SK-N-SH treated with all-trans-retinoic acid at 6 μM for 48 hours (cell line): ENCODE results near the gene GBE1.

Source experiments
- ATAC-seq: fragments of 200-7000 bp; cut with Tn5 transposase; 3 replicates; pipeline ENCODE4 v1.9.1; 2020; ENCODE audit warnings: mild to moderate bottlenecking, moderate library complexity
- ARNTL ChIP-seq: fragments of 450-650 bp; formaldehyde crosslinking; IDR thresholded peaks from 2 replicates; pipeline ENCODE4 v1.5.0; 2020; ENCODE audit warnings: low read depth, mild to moderate bottlenecking, moderate library complexity, borderline replicate concordance
- CREB5 ChIP-seq: fragments of 250-450 bp; sonication (Bioruptor Pico); IDR thresholded peaks from 2 replicates; pipeline ENCODE4 v1.5.1; 2020; ENCODE audit warnings: low read depth, mild to moderate bottlenecking, moderate library complexity
- CSDC2 ChIP-seq: fragments of 250-450 bp; sonication (Bioruptor Pico); IDR thresholded peaks from 2 replicates; pipeline ENCODE4 v1.5.0; 2020; ENCODE audit warnings: mild to moderate bottlenecking, moderate library complexity
- CSRNP3 ChIP-seq: fragments of 250-450 bp; sonication (Bioruptor Pico); IDR thresholded peaks from 2 replicates; pipeline ENCODE4 v1.5.1; 2021; ENCODE audit warnings: mild to moderate bottlenecking, moderate library complexity
- ESRRG ChIP-seq: fragments of 250-450 bp; sonication (Bioruptor Pico); IDR thresholded peaks from 2 replicates; pipeline ENCODE4 v1.6.1; 2021; ENCODE audit warnings: mild to moderate bottlenecking
- ISL1 ChIP-seq: fragments of 250-450 bp; sonication (Bioruptor Pico); IDR thresholded peaks from 2 replicates; pipeline ENCODE4 v2.1.2; 2022; ENCODE audit warnings: mild to moderate bottlenecking, moderate library complexity
- PATZ1 ChIP-seq: fragments of 250-450 bp; sonication (Bioruptor Pico); IDR thresholded peaks from 2 replicates; pipeline ENCODE4 v1.8.0; 2020; ENCODE audit warnings: mild to moderate bottlenecking, moderate library complexity, borderline replicate concordance
- PPARA ChIP-seq: fragments of 250-450 bp; sonication (Bioruptor Pico); IDR thresholded peaks from 2 replicates; pipeline ENCODE4 v1.5.0; 2020; ENCODE audit warnings: mild to moderate bottlenecking, borderline replicate concordance
- RARB ChIP-seq: fragments of 250-450 bp; sonication (Bioruptor Pico); IDR thresholded peaks from 2 replicates; pipeline ENCODE4 v1.8.0; 2021; ENCODE audit warnings: mild to moderate bottlenecking, moderate library complexity
- SNAI2 ChIP-seq: fragments of 250-450 bp; sonication (Bioruptor Pico); IDR thresholded peaks from 2 replicates; pipeline ENCODE4 v1.5.0; 2020; ENCODE audit warnings: mild to moderate bottlenecking, moderate library complexity
- TCF4 ChIP-seq: fragments of 250-450 bp; sonication (Bioruptor Pico); IDR thresholded peaks from 2 replicates; pipeline ENCODE4 v1.8.0; 2021; ENCODE audit warnings: mild to moderate bottlenecking, moderate library complexity, borderline replicate concordance
- TOX ChIP-seq: fragments of 250-450 bp; sonication (Bioruptor Pico); IDR thresholded peaks from 2 replicates; pipeline ENCODE4 v1.8.0; 2021; ENCODE audit warnings: mild to moderate bottlenecking, moderate library complexity, borderline replicate concordance
- TSHZ2 ChIP-seq: fragments of 250-450 bp; sonication (Bioruptor Pico); IDR thresholded peaks from 2 replicates; pipeline ENCODE4 v1.5.0; 2020; ENCODE audit warnings: mild to moderate bottlenecking, moderate library complexity
- ZC3H10 ChIP-seq: fragments of 250-450 bp; sonication (Bioruptor Pico); IDR thresholded peaks from 2 replicates; pipeline ENCODE4 v1.5.1; 2021; ENCODE audit warnings: mild to moderate bottlenecking, moderate library complexity
- ZFP3 ChIP-seq: fragments of 250-450 bp; sonication (Bioruptor Pico); IDR thresholded peaks from 2 replicates; pipeline ENCODE4 v1.5.0; 2020; ENCODE audit warnings: mild to moderate bottlenecking, moderate library complexity
- ZNF565 ChIP-seq: fragments of 450-650 bp; formaldehyde crosslinking; conservative IDR thresholded peaks from 2 replicates; pipeline ENCODE4 v1.5.0; 2020; ENCODE audit warnings: low read depth, mild to moderate bottlenecking, moderate library complexity
- ZNF8 ChIP-seq: fragments of 450-650 bp; formaldehyde crosslinking; IDR thresholded peaks from 2 replicates; pipeline ENCODE4 v1.5.0; 2020; ENCODE audit warnings: mild to moderate bottlenecking, moderate library complexity
- TF ChIP-seq, protein P1 (sequence below): fragments of 250-450 bp; sonication (Bioruptor Pico); IDR thresholded peaks from 2 replicates; pipeline ENCODE4 v1.8.0; 2021; ENCODE audit warnings: low read depth, mild to moderate bottlenecking, moderate library complexity, borderline replicate concordance

Gene GBE1

GRCh38 chr3:81530180-81530939 lies 231.1 kb downstream of the GBE1 start:
- no peak for ATAC-seq
- TF ChIP-seq RARB (CRISPR knock-in tag) (no peak), ARNTL (CRISPR knock-in tag) (no peak), CSRNP3 (no peak), ZFP3 (CRISPR knock-in tag) (no peak), PPARA (no peak), ZNF565 (CRISPR knock-in tag) (no peak), CSDC2 (CRISPR knock-in tag) (no peak), ZC3H10 (no peak), TSHZ2 (CRISPR knock-in tag) (no peak), ISL1 (CRISPR knock-in tag) (no peak), SNAI2 (CRISPR knock-in tag) (no peak), CREB5 (CRISPR knock-in tag) (no peak), PATZ1 (CRISPR knock-in tag) (no peak)
- TF ChIP-seq, protein P1, sequence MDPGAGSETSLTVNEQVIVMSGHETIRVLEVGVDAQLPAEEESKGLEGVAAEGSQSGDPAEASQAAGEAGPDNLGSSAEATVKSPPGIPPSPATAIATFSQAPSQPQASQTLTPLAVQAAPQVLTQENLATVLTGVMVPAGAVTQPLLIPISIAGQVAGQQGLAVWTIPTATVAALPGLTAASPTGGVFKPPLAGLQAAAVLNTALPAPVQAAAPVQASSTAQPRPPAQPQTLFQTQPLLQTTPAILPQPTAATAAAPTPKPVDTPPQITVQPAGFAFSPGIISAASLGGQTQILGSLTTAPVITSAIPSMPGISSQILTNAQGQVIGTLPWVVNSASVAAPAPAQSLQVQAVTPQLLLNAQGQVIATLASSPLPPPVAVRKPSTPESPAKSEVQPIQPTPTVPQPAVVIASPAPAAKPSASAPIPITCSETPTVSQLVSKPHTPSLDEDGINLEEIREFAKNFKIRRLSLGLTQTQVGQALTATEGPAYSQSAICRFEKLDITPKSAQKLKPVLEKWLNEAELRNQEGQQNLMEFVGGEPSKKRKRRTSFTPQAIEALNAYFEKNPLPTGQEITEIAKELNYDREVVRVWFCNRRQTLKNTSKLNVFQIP (CRISPR knock-in tag), result no peak

DNA sequence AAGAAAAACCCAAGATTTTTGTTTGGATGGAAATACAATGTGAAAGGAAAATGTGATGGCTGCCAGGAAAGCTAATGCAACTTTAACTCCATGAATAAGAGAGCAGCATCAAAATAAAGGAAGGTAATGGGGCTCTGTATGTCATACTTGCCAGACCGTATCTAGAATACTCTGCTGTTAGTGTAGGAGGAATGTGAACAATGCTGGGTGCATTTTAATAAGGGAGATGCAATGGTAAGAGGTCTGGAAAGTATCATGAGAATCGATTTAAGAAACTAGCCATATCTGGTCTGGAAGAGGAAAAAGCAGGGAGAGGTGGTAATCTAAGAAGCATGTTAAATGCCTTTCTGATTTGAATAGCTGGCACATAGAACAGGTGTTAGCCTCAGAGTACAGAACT lies 239.6 kb downstream of the GBE1 start:
- TF ChIP-seq TCF4 (CRISPR knock-in tag), result peak; percentile 29; the same call in 1 of the 2 replicates
- TF ChIP-seq TOX, result no peak
- no peak for TF ChIP-seq ESRRG (CRISPR knock-in tag)
- no peak for TF ChIP-seq CSDC2 (CRISPR knock-in tag)
- TF ChIP-seq TSHZ2 (CRISPR knock-in tag), result no peak
- peak; percentile 95 for TF ChIP-seq ISL1 (CRISPR knock-in tag)
- TF ChIP-seq CSRNP3, result 0 out of 2 replicates have a peak, but pooled peaks have one; percentile 31
- no peak for TF ChIP-seq ZC3H10
- no peak for TF ChIP-seq ZNF565 (CRISPR knock-in tag)
- TF ChIP-seq CREB5 (CRISPR knock-in tag), result peak; percentile 45; the same call in 1 of the 2 replicates
- no peak for TF ChIP-seq ARNTL (CRISPR knock-in tag)
- 0 out of 2 replicates have a peak, but pooled peaks have one; percentile 21 for TF ChIP-seq SNAI2 (CRISPR knock-in tag)
- no peak for TF ChIP-seq PPARA
- no peak for TF ChIP-seq ZNF8 (CRISPR knock-in tag)
- TF ChIP-seq, protein P1 (CRISPR knock-in tag), result no peak
- ATAC-seq, result peak; percentile 76
